ENCODE results near the gene SYNE4.
A peak's percentile ranks its signal among the peaks of the same experiment; 100 is the strongest.

GRCh38 chr19:35995048-35995993 lies 13.3 kb downstream of the SYNE4 start, which contains the start of gene SDHAF1:
- peak; percentile 32; the same call in 1 of the 2 replicates for TF ChIP-seq CTCF (conservative IDR thresholded peaks at IDR 0.05; ENCODE audit: low read length)
- TF ChIP-seq EZH2phosphoT487 (IDR thresholded peaks at IDR 0.05; ENCODE audit: borderline replicate concordance, low read depth, low read length): no peak
